Activated CD4-positive, alpha-beta T cell treated with anti-CD3 and anti-CD28 coated beads for 1 hour (primary cell): ENCODE results near the gene SRPX2.
"Not testable (repeated sequence)": the region's sequence is repeated elsewhere in the genome, so short reads cannot be mapped to it uniquely, and the experiment has no call there.

Experiments used
- DNase-seq: peaks from one replicate; pipeline ENCODE4 v3.0.0-alpha.2; 2020

SRPX2 gene

GRCh38 chrX:100704581-100705203 lies 60.7 kb downstream of the SRPX2 start:
- no peak for DNase-seq

- DNase-seq, result no peak
Observed at GRCh38 chrX:100710816-100711215, 66.8 kb downstream of the SRPX2 start.

DNA sequence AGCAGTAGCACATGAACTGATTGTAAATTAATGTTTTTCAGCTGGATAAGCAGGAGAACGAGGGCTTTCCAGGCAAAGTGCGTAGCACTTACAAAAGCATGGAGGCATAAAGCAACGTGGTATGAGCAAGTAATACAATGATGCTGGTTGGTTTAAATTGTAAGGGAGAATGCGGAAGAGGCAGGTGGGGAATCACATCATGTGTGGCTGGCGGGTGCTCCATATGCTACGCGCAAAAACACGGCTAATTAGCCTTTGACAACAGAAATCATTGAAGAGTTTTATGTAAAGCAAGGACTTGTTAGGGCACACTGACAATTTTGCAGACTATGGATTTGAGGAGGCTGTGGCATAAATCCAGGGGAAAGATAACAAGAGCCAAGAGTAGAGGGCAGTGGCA lies 73.4 kb downstream of the SRPX2 start:
- no peak for DNase-seq

DNA sequence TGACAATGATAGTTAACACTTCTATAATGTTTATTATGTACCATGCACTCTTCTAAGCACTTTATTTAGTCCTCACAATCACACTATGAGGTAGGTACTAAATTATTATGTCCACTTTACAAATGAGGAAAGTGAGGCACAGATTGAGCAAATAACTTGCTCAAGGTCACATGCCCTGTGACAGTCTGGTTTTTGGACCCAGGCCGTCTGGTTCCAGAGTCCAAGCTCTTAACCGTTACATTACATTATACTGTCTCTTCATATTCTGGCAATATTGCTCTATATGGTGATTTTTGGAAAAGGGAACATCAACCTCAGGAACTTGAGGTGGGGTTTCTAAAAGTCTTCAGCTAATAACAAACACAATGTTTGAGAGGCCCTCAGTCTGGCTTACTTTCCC lies 75.1 kb downstream of the SRPX2 start:
- DNase-seq, result no peak

DNA sequence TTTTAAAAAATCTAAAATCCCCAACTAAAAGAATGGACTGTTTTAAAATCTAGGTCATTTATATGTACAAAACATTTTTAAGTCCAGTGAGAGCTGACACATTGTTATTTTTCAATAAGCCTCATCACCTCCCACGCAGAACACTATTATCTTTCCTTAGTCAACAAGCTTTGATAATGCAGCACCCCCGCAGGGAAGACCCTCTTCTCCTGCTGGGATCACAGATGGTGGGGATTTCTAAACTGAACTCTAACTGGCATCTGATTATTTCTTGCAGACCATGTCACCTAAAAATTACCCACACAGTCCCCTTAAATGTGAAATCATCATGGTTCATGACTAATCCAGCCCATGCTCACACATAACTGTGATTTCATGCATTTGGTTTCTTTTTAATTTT lies 76.3 kb downstream of the SRPX2 start:
- no peak for DNase-seq

GRCh38 chrX:100721328-100721727 lies 77.3 kb downstream of the SRPX2 start:
- no peak for DNase-seq

DNA sequence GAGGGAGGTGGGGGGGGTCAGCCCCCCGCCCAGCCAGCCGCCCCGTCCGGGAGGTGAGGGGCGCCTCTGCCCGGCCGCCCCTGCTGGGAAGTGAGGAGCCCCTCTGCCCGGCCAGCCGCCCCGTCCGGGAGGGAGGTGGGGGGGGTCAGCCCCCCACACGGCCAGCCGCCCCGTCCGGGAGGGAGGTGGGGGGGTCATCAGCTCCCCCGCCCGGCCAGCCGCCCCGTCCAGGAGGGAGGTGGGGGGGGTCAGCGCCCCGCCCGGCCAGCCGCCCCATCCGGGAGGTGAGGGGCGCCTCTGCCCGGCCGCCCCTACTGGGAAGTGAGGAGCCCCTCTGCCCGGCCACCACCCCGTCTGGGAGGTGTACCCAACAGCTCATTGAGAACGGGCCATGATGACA lies 80.0 kb downstream of the SRPX2 start:
- DNase-seq, result not testable (repeated sequence)
